H9 (cell line): ENCODE data around the gene SLC39A10. TPM values are rescaled to one million over a fixed set of nuclear protein-coding genes. Genes with fewer than 3 reads are reported as not detected.

ENCODE experiments used
- DNase-seq: peaks from one replicate; pipeline ENCODE4 v3.0.0-alpha.2; 2017
- H2AFZ ChIP-seq: one replicate; pipeline ENCODE4 v1.6.1; 2013; ENCODE audit warnings: mild to moderate bottlenecking, low read length, control low read depth, moderate library complexity
- H2AK5ac ChIP-seq: 2 replicates; pipeline ENCODE4 v1.6.1; 2013; ENCODE audit warnings: low read length, control low read depth, mixed read lengths; ENCODE audit not compliant: insufficient read length
- H2BK120ac ChIP-seq: one replicate; pipeline ENCODE4 v1.6.1; 2013; ENCODE audit warnings: low read depth, mild to moderate bottlenecking, low read length, control low read depth, inconsistent platforms; ENCODE audit not compliant: poor library complexity, severe bottlenecking
- H2BK12ac ChIP-seq: 2 replicates; pipeline ENCODE4 v1.6.1; 2013; ENCODE audit warnings: low read length, control low read depth, mixed read lengths, low read depth; ENCODE audit not compliant: insufficient read length
- H2BK15ac ChIP-seq: 2 replicates; pipeline ENCODE4 v1.6.1; 2013; ENCODE audit warnings: low read depth, low read length, control low read depth
- H2BK20ac ChIP-seq: one replicate; pipeline ENCODE4 v1.6.1; 2013; ENCODE audit warnings: low read depth, mild to moderate bottlenecking, low read length, control low read depth, inconsistent platforms; ENCODE audit not compliant: poor library complexity, severe bottlenecking
- H2BK5ac ChIP-seq: 2 replicates; pipeline ENCODE4 v1.6.1; 2013; ENCODE audit warnings: low read length, control low read depth, mixed read lengths; ENCODE audit not compliant: insufficient read length
- H3K14ac ChIP-seq: 2 replicates; pipeline ENCODE4 v1.6.1; 2013; ENCODE audit warnings: low read length, control low read depth; ENCODE audit not compliant: insufficient read depth
- H3K18ac ChIP-seq: 2 replicates; pipeline ENCODE4 v1.6.1; 2013; ENCODE audit warnings: low read depth, mild to moderate bottlenecking, mixed read lengths, low read length, control low read depth; ENCODE audit not compliant: insufficient read length
- H3K23ac ChIP-seq: 2 replicates; pipeline ENCODE4 v1.6.1; 2013; ENCODE audit warnings: low read length, control low read depth, mixed read lengths, low read depth; ENCODE audit not compliant: insufficient read length
- H3K23me2 ChIP-seq: 2 replicates; pipeline ENCODE4 v1.6.1; 2013; ENCODE audit warnings: low read depth, mild to moderate bottlenecking, mixed read lengths, low read length, control low read depth; ENCODE audit not compliant: insufficient read length, poor library complexity, severe bottlenecking
- H3K27ac ChIP-seq: 2 replicates; pipeline ENCODE4 v1.5.1; 2013; ENCODE audit warnings: low read length, control low read depth, mixed read lengths, low read depth; ENCODE audit not compliant: insufficient read length
- H3K27me3 ChIP-seq: 2 replicates; pipeline ENCODE4 v1.6.1; 2013; ENCODE audit warnings: low read length, control low read depth, inconsistent platforms; ENCODE audit not compliant: insufficient read depth
- H3K4ac ChIP-seq: 2 replicates; pipeline ENCODE4 v1.6.1; 2013; ENCODE audit warnings: low read depth, mild to moderate bottlenecking, control low read depth, inconsistent platforms, low read length, moderate library complexity
- H3K4me1 ChIP-seq: 2 replicates; pipeline ENCODE4 v1.6.1; 2013; ENCODE audit warnings: low read length, control low read depth, inconsistent platforms; ENCODE audit not compliant: insufficient read depth
- H3K4me2 ChIP-seq: 2 replicates; pipeline ENCODE4 v1.6.1; 2013; ENCODE audit warnings: low read length, control low read depth, mixed read lengths; ENCODE audit not compliant: insufficient read length, insufficient read depth
- H3K56ac ChIP-seq: 2 replicates; pipeline ENCODE4 v1.6.1; 2013; ENCODE audit warnings: low read depth, mild to moderate bottlenecking, mixed read lengths, low read length, control low read depth; ENCODE audit not compliant: insufficient read length
- H3K79me1 ChIP-seq: 2 replicates; pipeline ENCODE4 v1.6.1; 2013; ENCODE audit warnings: low read depth, mild to moderate bottlenecking, moderate library complexity, low read length, control low read depth, inconsistent platforms; ENCODE audit not compliant: insufficient read depth, poor library complexity, severe bottlenecking
- H3K79me2 ChIP-seq: 2 replicates; pipeline ENCODE4 v1.6.1; 2013; ENCODE audit warnings: low read length, control low read depth, inconsistent platforms; ENCODE audit not compliant: insufficient read depth
- H3K9ac ChIP-seq: 2 replicates; pipeline ENCODE4 v1.6.1; 2013; ENCODE audit warnings: low read length, control low read depth, mixed read lengths; ENCODE audit not compliant: insufficient read length; ENCODE audit errors: extremely low read depth
- H3K9me3 ChIP-seq: one replicate; pipeline ENCODE4 v1.6.1; 2013; ENCODE audit warnings: low read depth, low read length, inconsistent platforms; ENCODE audit not compliant: control insufficient read depth
- H3T11ph ChIP-seq: one replicate; pipeline ENCODE4 v1.6.1; 2013; ENCODE audit warnings: mild to moderate bottlenecking, low read length, control low read depth, inconsistent platforms
- H4K20me1 ChIP-seq: one replicate; pipeline ENCODE4 v1.6.1; 2013; ENCODE audit not compliant: control insufficient read depth, insufficient read length, insufficient read depth
- H4K5ac ChIP-seq: 2 replicates; pipeline ENCODE4 v1.6.1; 2013; ENCODE audit warnings: low read depth, mild to moderate bottlenecking, mixed read lengths, low read length, control low read depth; ENCODE audit not compliant: insufficient read length
- H4K8ac ChIP-seq: replicated peaks from 2 replicates; pipeline ENCODE4 v1.6.1; 2013; ENCODE audit warnings: low read length, control low read depth, mixed read lengths, low read depth; ENCODE audit not compliant: insufficient read length
- H4K91ac ChIP-seq: 2 replicates; pipeline ENCODE4 v1.6.1; 2013; ENCODE audit warnings: low read depth, mild to moderate bottlenecking, moderate library complexity, mixed read lengths, low read length, control low read depth; ENCODE audit not compliant: insufficient read length
- H3K27ac Mint-ChIP-seq, 3 experiments: 2 replicates in 2 of 3; 3 replicates in 1 of 3; pipeline ENCODE4 v1.8.0; 2020 to 2021; ENCODE audit warnings: mixed read lengths in 3 of 3, mild to moderate bottlenecking in 1 of 3, moderate library complexity in 1 of 3
- H3K27me3 Mint-ChIP-seq: 2 replicates; pipeline ENCODE4 v1.8.0; 2021; ENCODE audit warnings: low read depth, mild to moderate bottlenecking, moderate library complexity, mixed read lengths
- H3K36me3 Mint-ChIP-seq, 3 experiments: 2 replicates in 2 of 3; 3 replicates in 1 of 3; pipeline ENCODE4 v1.8.0; 2020 to 2021; ENCODE audit warnings: low read depth in 3 of 3, mixed read lengths in 3 of 3; ENCODE audit not compliant: insufficient read depth in 1 of 3
- H3K4me1 Mint-ChIP-seq, 2 experiments: 2 replicates each; pipeline ENCODE4 v1.8.0; 2020; ENCODE audit warnings: mixed read lengths in 2 of 2
- H3K4me3 Mint-ChIP-seq, 2 experiments: 2 replicates in 1 of 2; 3 replicates in 1 of 2; pipeline ENCODE4 v1.8.0; 2020 to 2021; ENCODE audit warnings: mild to moderate bottlenecking in 2 of 2, mixed read lengths in 2 of 2, moderate library complexity in 1 of 2
- H3K9me3 Mint-ChIP-seq, 2 experiments: 2 replicates in 1 of 2; 3 replicates in 1 of 2; pipeline ENCODE4 v1.8.0; 2020; ENCODE audit warnings: mild to moderate bottlenecking in 2 of 2, mixed read lengths in 2 of 2, moderate library complexity in 1 of 2
- WGBS: extraction: QIAGEN DNeasy Blood & Tissue Kit; methylation state at CpG from one replicate; pipeline ENCODE4 v1.1.7; 2013; ENCODE audit warnings: missing lambda C conversion rate, low lambda C conversion rate, mixed read lengths; ENCODE audit not compliant: insufficient read length; ENCODE audit errors: extremely low coverage; 5-methylcytosine and 5-hydroxymethylcytosine counted together
- total RNA-seq: library from RNA; stranded (reverse); gene quantifications from 2 replicates; pipeline ENCODE4 v1.2.1, GENCODE V29; 2021
- TF ChIP-seq, protein P1 (sequence below): fragments of 200-600 bp; sonication (generic); conservative IDR thresholded peaks from 3 replicates; pipeline ENCODE4 v1.8.0; 2021; ENCODE audit warnings: antibody characterized with exemption, mild to moderate bottlenecking

The SLC39A10 gene
- total RNA-seq, 1 experiment from 2014 or later, result 161 TPM

GRCh38 chr2:195649629-195650190 lies 7.3 kb upstream of the SLC39A10 start:
- Histone ChIP-seq H4K8ac (no peak overlapping the region), H3K27me3 (no peaks in the 10 kb centered on the region), H3K14ac (no peak overlapping the region), H2AK5ac (no peak overlapping the region), H4K5ac (no peak overlapping the region), H3K23ac (no peak overlapping the region), H2BK15ac (no peak overlapping the region), H2BK20ac (no peak overlapping the region), H3K27ac (no peak overlapping the region), H2BK5ac (no peak overlapping the region), H3K79me1 (no peaks in the 10 kb centered on the region), H3K79me2 (no peaks in the 10 kb centered on the region), H3K9me3 (no peaks in the 10 kb centered on the region), H3K4me1 (peaks cover 2% of the 10 kb centered on the region; the same call in 1 of the 2 replicates), H4K91ac (no peak overlapping the region), H2BK120ac (no peak overlapping the region), H2BK12ac (no peak overlapping the region), H3K9ac (no peak overlapping the region), H3K56ac (no peak overlapping the region), H4K20me1 (no peaks in the 10 kb centered on the region), H3K4ac (no peak overlapping the region), H3K4me2 (no peak overlapping the region), H3K18ac (no peak overlapping the region), H3T11ph (no peak overlapping the region), H2AFZ (no peak overlapping the region), H3K23me2 (no peaks in the 10 kb centered on the region)
- Mint-ChIP-seq H3K36me3 (no peaks in the 10 kb centered on the region; a peak in 1 of 7 replicates), H3K27ac (no peak overlapping the region), H3K4me1 (peaks cover 20 to 28% of the 10 kb centered on the region in 2 experiments), H3K9me3 (no peaks in the 10 kb centered on the region), H3K4me3 (no peak overlapping the region), H3K27me3 (no peaks in the 10 kb centered on the region)
- TF ChIP-seq, protein P1, sequence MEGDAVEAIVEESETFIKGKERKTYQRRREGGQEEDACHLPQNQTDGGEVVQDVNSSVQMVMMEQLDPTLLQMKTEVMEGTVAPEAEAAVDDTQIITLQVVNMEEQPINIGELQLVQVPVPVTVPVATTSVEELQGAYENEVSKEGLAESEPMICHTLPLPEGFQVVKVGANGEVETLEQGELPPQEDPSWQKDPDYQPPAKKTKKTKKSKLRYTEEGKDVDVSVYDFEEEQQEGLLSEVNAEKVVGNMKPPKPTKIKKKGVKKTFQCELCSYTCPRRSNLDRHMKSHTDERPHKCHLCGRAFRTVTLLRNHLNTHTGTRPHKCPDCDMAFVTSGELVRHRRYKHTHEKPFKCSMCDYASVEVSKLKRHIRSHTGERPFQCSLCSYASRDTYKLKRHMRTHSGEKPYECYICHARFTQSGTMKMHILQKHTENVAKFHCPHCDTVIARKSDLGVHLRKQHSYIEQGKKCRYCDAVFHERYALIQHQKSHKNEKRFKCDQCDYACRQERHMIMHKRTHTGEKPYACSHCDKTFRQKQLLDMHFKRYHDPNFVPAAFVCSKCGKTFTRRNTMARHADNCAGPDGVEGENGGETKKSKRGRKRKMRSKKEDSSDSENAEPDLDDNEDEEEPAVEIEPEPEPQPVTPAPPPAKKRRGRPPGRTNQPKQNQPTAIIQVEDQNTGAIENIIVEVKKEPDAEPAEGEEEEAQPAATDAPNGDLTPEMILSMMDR, result no peak
- no CpG with 5 or more reads among the region's 6 CpGs for WGBS
- no peak for DNase-seq
